Small intestine (tissue), 7 donors: ENCODE measurements around the gene THBS1. TPM values are rescaled to one million over a fixed set of nuclear protein-coding genes. Genes with fewer than 3 reads are reported as not detected.
A peak's percentile ranks its signal among the peaks of the same experiment; 100 is the strongest.

Source experiments
- DNase-seq, 2 donors: peaks; one replicate each; pipeline versions ENCODE4 v3.0.0 to v3.0.0-alpha.2; 2013
- FAIRE-seq: peaks from 2 replicates; lab custom pipeline; 2012; peaks lifted over from hg19 to GRCh38; lab: Jason Lieb, UNC
- H3K27ac ChIP-seq, 3 donors: one replicate each; pipeline ENCODE4 v1.5.1; 2013; ENCODE audit warnings: low read length in 2 of 3, mild to moderate bottlenecking in 2 of 3, control low read depth in 1 of 3, inconsistent platforms in 1 of 3, low read depth in 1 of 3, moderate library complexity in 1 of 3
- H3K27me3 ChIP-seq, 3 donors: one replicate each; pipeline ENCODE4 v1.6.1; 2013; ENCODE audit warnings: low read length in 3 of 3, inconsistent platforms in 1 of 3; ENCODE audit not compliant: control insufficient read depth in 3 of 3, insufficient read depth in 3 of 3
- H3K36me3 ChIP-seq, 3 donors: one replicate each; pipeline ENCODE4 v1.6.1; 2013; ENCODE audit warnings: low read length in 3 of 3, inconsistent platforms in 1 of 3, low read depth in 1 of 3, mild to moderate bottlenecking in 1 of 3, moderate library complexity in 1 of 3; ENCODE audit not compliant: control insufficient read depth in 3 of 3, insufficient read depth in 2 of 3
- H3K4me1 ChIP-seq, 3 donors: one replicate each; pipeline ENCODE4 v1.6.1; 2013; ENCODE audit warnings: low read length in 2 of 3, inconsistent platforms in 1 of 3, low read depth in 1 of 3, mild to moderate bottlenecking in 1 of 3, moderate library complexity in 1 of 3; ENCODE audit not compliant: control insufficient read depth in 3 of 3, insufficient read depth in 2 of 3
- H3K4me3 ChIP-seq, 3 donors: one replicate each; pipeline ENCODE4 v1.5.1; 2013; ENCODE audit warnings: low read length in 3 of 3, control low read depth in 1 of 3, inconsistent platforms in 1 of 3, low read depth in 1 of 3, mild to moderate bottlenecking in 1 of 3, moderate library complexity in 1 of 3
- H3K9me3 ChIP-seq, 2 donors: one replicate each; pipeline ENCODE4 v1.6.1; 2013; ENCODE audit warnings: low read depth in 1 of 2, low read length in 1 of 2; ENCODE audit not compliant: control insufficient read depth in 2 of 2, insufficient read depth in 1 of 2
- WGBS, 3 donors: extraction: QIAGEN DNeasy Blood & Tissue Kit; methylation state at CpG; one replicate each; pipeline ENCODE4 v1.1.7; 2013; 5-methylcytosine and 5-hydroxymethylcytosine counted together
- polyA plus RNA-seq, 4 donors: library from polyadenylated mRNA; stranded (reverse) in 3 of 4; unstranded in 1 of 4; fragments of 200-250 nt in 3 of 4; fragments of 120-200 nt in 1 of 4; gene quantifications; one replicate each; pipeline versions ENCODE4 v1.2.1 to v1.2.3, GENCODE V29; 2013
- donor health status: healthy with polysubstance abuse.
- donor health status: control.
- donor health status: control.
- donor health status: Bipolar disorder and iron deficiency.
- donor health status: healthy.

The THBS1 gene
- polyA plus RNA-seq, 4 donors: 2.0 to 69.8 (median 34.3) TPM

- Histone ChIP-seq H3K36me3 (peaks cover 0 to 11% (median 0%) of the 10 kb centered on the region in 3 donors), H3K27ac (peak overlapping the region in 2 of 3 donors; percentile 78 to 80), H3K9me3 (peaks cover 0 to 8% of the 10 kb centered on the region in 2 donors), H3K27me3 (peaks cover 0 to 31% (median 0%) of the 10 kb centered on the region in 3 donors), H3K4me3 (no peak overlapping the region), H3K4me1 (peaks cover 0 to 3% (median 0%) of the 10 kb centered on the region in 3 donors)
- FAIRE-seq: no peak
- 67 to 77% (median 76%) methylated on average over 5 of the region's 5 CpGs for WGBS, 3 donors
- no peak for DNase-seq
Measured at GRCh38 chr15:39578851-39579486, 1.9 kb upstream of the THBS1 start.

DNA sequence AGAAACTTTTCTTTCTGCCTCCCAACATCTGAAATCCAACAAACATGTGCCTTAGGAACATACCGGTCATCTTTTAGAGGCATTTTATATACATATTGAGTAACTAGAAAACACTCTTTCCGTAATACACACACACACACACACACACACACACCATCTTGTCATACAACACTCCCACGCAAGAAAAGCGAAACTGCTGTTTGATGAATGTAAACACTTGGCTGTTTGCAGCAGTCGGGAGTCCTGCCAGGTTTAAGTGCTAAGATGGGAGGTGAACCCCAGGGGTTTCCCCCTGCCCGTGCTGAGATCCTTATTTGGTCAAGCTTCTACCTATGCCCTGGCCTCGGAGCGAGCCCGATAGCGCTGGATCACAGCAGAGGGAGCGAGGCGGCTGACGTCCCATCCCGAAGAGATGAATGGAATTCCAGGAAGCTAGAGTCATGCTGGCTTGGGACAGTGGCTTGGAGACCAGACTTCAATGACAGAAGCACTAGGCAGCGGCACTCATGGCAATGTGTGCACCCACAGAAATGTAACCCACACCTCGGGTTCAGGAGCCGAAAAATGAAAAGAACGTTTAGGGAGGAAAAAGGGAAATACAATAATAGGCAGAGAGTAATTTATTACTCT, 1.3 kb upstream of the THBS1 start:
- peaks cover 0 to 8% of the 10 kb centered on the region in 2 donors for H3K9me3 ChIP-seq
- peaks cover 0 to 31% (median 0%) of the 10 kb centered on the region in 3 donors for H3K27me3 ChIP-seq
- H3K4me1 ChIP-seq: peaks cover 0 to 3% (median 0%) of the 10 kb centered on the region in 3 donors
- H3K4me3 ChIP-seq: peak overlapping the region in 2 of 3 donors; percentile 12 to 26
- peak; percentile 29 to 50 for DNase-seq
- H3K27ac ChIP-seq: peak overlapping the region in 2 of 3 donors; percentile 78 to 80
- FAIRE-seq: no peak
- H3K36me3 ChIP-seq: peaks cover 0 to 13% (median 0%) of the 10 kb centered on the region in 3 donors
- whole genome bisulfite sequencing, 3 donors: 33 to 50% (median 34%) methylated on average over 18 of the region's 18 CpGs

DNA sequence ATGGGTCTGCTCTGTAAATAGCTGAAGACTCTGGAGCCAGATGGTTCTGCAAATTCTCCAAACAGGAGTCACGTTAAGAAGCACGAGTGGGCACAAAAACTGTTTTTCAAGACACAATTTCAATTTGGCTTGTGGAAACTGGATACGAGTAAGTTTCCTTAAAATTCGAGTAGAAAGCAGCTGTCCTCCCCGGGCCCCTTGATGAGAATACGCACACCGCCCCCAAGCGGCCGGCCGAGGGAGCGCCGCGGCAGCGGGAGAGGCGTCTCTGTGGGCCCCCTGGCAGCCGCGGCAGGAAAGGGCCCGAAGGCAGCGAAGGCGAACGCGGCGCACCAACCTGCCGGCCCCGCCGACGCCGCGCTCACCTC, 778 bp upstream of the THBS1 start:
- Histone ChIP-seq H3K36me3 (peaks cover 0 to 13% (median 0%) of the 10 kb centered on the region in 3 donors), H3K27ac (peak overlapping the region; percentile 33 to 91 (median 80)), H3K27me3 (peaks cover 0 to 31% (median 0%) of the 10 kb centered on the region in 3 donors), H3K4me3 (peak overlapping the region; percentile 16 to 64 (median 31)), H3K4me1 (peaks cover 0 to 3% (median 0%) of the 10 kb centered on the region in 3 donors), H3K9me3 (peaks cover 0 to 8% of the 10 kb centered on the region in 2 donors)
- 0 to 1% (median 0%) methylated on average over 29 of the region's 29 CpGs for WGBS, 3 donors
- peak; percentile 77 to 90 for DNase-seq
- no peak for FAIRE-seq

DNA sequence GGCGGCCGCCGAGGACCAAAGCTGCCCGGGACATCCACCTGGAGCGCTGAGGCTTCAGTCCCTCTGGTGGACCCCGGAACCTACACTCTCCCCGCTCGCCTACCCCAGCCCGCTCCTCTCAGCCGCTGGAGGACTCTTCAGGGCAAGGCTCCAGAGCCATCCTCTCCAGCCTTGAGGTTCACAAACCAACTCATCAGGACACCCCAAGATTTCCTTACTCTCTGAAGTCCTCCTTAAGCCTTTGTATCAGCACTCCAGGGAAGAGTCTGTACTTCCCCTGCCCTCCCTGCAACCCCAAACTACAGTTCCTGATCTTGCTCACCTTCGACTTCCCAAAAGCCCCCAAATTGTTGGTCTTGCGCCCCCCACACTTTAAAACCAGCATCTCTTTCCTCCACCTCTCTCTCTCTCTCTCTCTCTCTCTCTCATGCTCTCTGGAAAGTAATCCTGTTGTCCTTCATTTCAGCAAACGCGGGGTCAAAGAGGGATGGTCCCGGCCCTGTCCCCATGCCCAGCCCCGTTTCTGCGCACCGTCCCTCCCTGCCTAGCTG, 438 bp downstream of the THBS1 start:
- H3K4me1 ChIP-seq: peaks cover 0 to 3% (median 0%) of the 10 kb centered on the region in 3 donors
- peak in 1 of 2 donors; percentile 7 for DNase-seq
- peaks cover 0 to 8% of the 10 kb centered on the region in 2 donors for H3K9me3 ChIP-seq
- no peak for FAIRE-seq
- peak overlapping the region in 2 of 3 donors; percentile 40 to 91 for H3K27ac ChIP-seq
- H3K4me3 ChIP-seq: peak overlapping the region; percentile 31 to 64 (median 48)
- WGBS, 3 donors: 5 to 10% (median 8%) methylated on average over 16 to 18 of the region's 18 CpGs
- peaks cover 0 to 28% (median 0%) of the 10 kb centered on the region in 3 donors for H3K27me3 ChIP-seq
- peaks cover 0 to 16% (median 0%) of the 10 kb centered on the region in 3 donors for H3K36me3 ChIP-seq

DNA sequence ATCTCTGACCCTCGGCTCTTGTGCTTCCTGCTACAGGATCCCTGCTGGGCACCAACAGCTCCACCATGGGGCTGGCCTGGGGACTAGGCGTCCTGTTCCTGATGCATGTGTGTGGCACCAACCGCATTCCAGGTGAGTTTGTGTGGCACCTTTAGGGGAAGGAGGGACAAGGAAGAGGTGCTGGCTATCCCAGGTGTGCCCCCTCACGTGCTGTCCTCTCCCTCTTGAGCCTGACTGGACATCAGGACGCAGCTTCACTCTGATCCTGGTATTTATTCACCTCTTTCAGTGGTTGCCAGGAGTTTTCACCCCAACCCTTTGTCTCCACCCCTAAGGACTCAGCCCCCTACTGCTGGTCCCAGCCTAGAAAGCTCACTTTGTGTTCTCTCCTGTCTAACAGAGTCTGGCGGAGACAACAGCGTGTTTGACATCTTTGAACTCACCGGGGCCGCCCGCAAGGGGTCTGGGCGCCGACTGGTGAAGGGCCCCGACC, 960 bp downstream of the THBS1 start:
- DNase-seq (peak; percentile 60 to 64), FAIRE-seq (no peak)
- H3K9me3 ChIP-seq: peaks cover 0 to 8% of the 10 kb centered on the region in 2 donors
- peak overlapping the region in 2 of 3 donors; percentile 40 to 91 for H3K27ac ChIP-seq
- WGBS, 3 donors: 59 to 67% (median 66%) methylated on average over 13 of the region's 13 CpGs
- peak overlapping the region; percentile 14 to 64 (median 45) for H3K4me3 ChIP-seq
- H3K36me3 ChIP-seq: peaks cover 0 to 19% (median 0%) of the 10 kb centered on the region in 3 donors
- peaks cover 0 to 28% (median 0%) of the 10 kb centered on the region in 3 donors for H3K27me3 ChIP-seq
- H3K4me1 ChIP-seq: peaks cover 0 to 3% (median 0%) of the 10 kb centered on the region in 3 donors

- Histone ChIP-seq H3K27ac (peak overlapping the region in 1 of 3 donors; percentile 91), H3K4me1 (peaks cover 0 to 3% (median 0%) of the 10 kb centered on the region in 3 donors), H3K4me3 (peak overlapping the region; percentile 14 to 64 (median 45)), H3K9me3 (peaks cover 0 to 8% of the 10 kb centered on the region in 2 donors), H3K36me3 (peaks cover 0 to 22% (median 0%) of the 10 kb centered on the region in 3 donors), H3K27me3 (peaks cover 0 to 28% (median 0%) of the 10 kb centered on the region in 3 donors)
- DNase-seq (no peak), FAIRE-seq (no peak)
- 68 to 84% (median 81%) methylated on average over 20 of the region's 20 CpGs for WGBS, 3 donors
Measured at GRCh38 chr15:39582286-39582976, 1.6 kb downstream of the THBS1 start.

- H3K4me3 ChIP-seq: peak overlapping the region in 2 of 3 donors; percentile 45 to 64
- H3K27me3 ChIP-seq: peaks cover 0 to 28% (median 0%) of the 10 kb centered on the region in 3 donors
- H3K9me3 ChIP-seq: peaks cover 0 to 8% of the 10 kb centered on the region in 2 donors
- DNase-seq (no peak), FAIRE-seq (no peak)
- H3K4me1 ChIP-seq: peaks cover 0 to 3% (median 0%) of the 10 kb centered on the region in 3 donors
- WGBS, 3 donors: 65 to 76% (median 73%) methylated on average over 4 of the region's 4 CpGs
- peak overlapping the region in 1 of 3 donors; percentile 91 for H3K27ac ChIP-seq
- H3K36me3 ChIP-seq: peaks cover 0 to 26% (median 0%) of the 10 kb centered on the region in 3 donors
Measured at GRCh38 chr15:39582977-39583595, 2.2 kb downstream of the THBS1 start.
